Smooth muscle cell (in vitro differentiated cells): ENCODE measurements around the gene ADAMTS19. TPM values are rescaled to one million over a fixed set of nuclear protein-coding genes. Genes with fewer than 3 reads are reported as not detected.

ENCODE experiments used
- DNase-seq: peaks from one replicate; lab custom pipeline; 2025; ENCODE audit not compliant: unreplicated experiment; lab: John Stamatoyannopoulos, UW
- H2AFZ ChIP-seq: fragments of 200-600 bp; sonication (generic); 2 replicates; pipeline ENCODE4 v1.6.0; 2016; ENCODE audit warnings: antibody characterized with exemption, low read depth, mild to moderate bottlenecking
- H3F3A ChIP-seq: fragments of 200-600 bp; sonication (generic); 2 replicates; pipeline ENCODE4 v1.6.0; 2017; ENCODE audit warnings: antibody characterized with exemption, low read depth
- H3K27ac ChIP-seq: fragments of 200-600 bp; sonication (generic); 2 replicates; pipeline ENCODE4 v1.5.1; 2016; ENCODE audit warnings: low read depth, mild to moderate bottlenecking
- H3K27me3 ChIP-seq: fragments of 200-600 bp; sonication (generic); 2 replicates; pipeline ENCODE4 v1.6.1; 2016; ENCODE audit warnings: low read depth, mild to moderate bottlenecking
- H3K36me3 ChIP-seq: fragments of 200-600 bp; sonication (generic); 2 replicates; pipeline ENCODE4 v1.5.1; 2016; ENCODE audit warnings: low read depth
- H3K4me1 ChIP-seq: fragments of 200-600 bp; sonication (generic); 2 replicates; pipeline ENCODE4 v1.5.1; 2016; ENCODE audit warnings: low read depth
- H3K4me2 ChIP-seq: fragments of 200-600 bp; sonication (generic); 2 replicates; pipeline ENCODE4 v1.6.0; 2016; ENCODE audit warnings: mild to moderate bottlenecking
- H3K4me3 ChIP-seq: fragments of 200-600 bp; sonication (generic); 2 replicates; pipeline ENCODE4 v1.5.1; 2016; ENCODE audit warnings: mild to moderate bottlenecking
- H3K79me2 ChIP-seq: fragments of 200-600 bp; sonication (generic); 2 replicates; pipeline ENCODE4 v1.6.0; 2016; ENCODE audit warnings: low read depth, mild to moderate bottlenecking
- H3K9ac ChIP-seq: fragments of 200-600 bp; sonication (generic); 2 replicates; pipeline ENCODE4 v1.6.0; 2016; ENCODE audit warnings: low read depth
- H3K9me3 ChIP-seq: fragments of 200-600 bp; sonication (generic); replicated peaks from 2 replicates; pipeline ENCODE4 v1.5.1; 2016; ENCODE audit warnings: low read depth
- H4K20me1 ChIP-seq: fragments of 200-600 bp; sonication (generic); 2 replicates; pipeline ENCODE4 v1.6.0; 2016; ENCODE audit warnings: low read depth
- CTCF ChIP-seq: fragments of 200-600 bp; sonication (generic); IDR thresholded peaks from 2 replicates; pipeline ENCODE4 v1.5.1; 2017; ENCODE audit warnings: borderline replicate concordance, mild to moderate bottlenecking, antibody characterized with exemption; ENCODE audit not compliant: insufficient read depth, poor library complexity, severe bottlenecking
- WGBS: methylation state at CpG from one replicate; pipeline ENCODE4 v1.1.7; 2016; ENCODE audit warnings: low lambda C conversion rate; 5-methylcytosine and 5-hydroxymethylcytosine counted together
- polyA plus RNA-seq: library from polyadenylated mRNA; unstranded; fragments of >200 nt; fragmentation: Nextera tagmentation; extraction: Ambion mirVana; gene quantifications from 2 replicates; pipeline ENCODE4 v1.2.1, GENCODE V29; 2016
- total RNA-seq: library from RNA; depleted of rRNA; stranded (reverse); fragments of >200 nt; gene quantifications from 2 replicates; pipeline ENCODE4 v1.2.3, GENCODE V29; 2014

The ADAMTS19 gene
- total RNA-seq (4.9 and 10.4 TPM in 2 replicates), polyA plus RNA-seq (4.5 and 6.3 TPM in 2 replicates)

GRCh38 chr5:129459777-129460671 is at the start of gene ADAMTS19:
Gene ADAMTS19 (plus strand): TSS chr5:129460298. CDS start chr5:129460392, 94 bp downstream.
- DNase-seq: peak; percentile 64
- Histone ChIP-seq H2AFZ (peak within 1 kb of the TSS; percentile 97), H3K9me3 (no peaks in the 10 kb centered on the region), H3K36me3 (no peaks in the 10 kb centered on the region), H3F3A (no peaks in the 10 kb centered on the region), H3K27ac (no peak within 1 kb of the TSS), H4K20me1 (no peaks in the 10 kb centered on the region), H3K79me2 (peaks cover 21% of the 10 kb centered on the region), H3K27me3 (peaks cover 6% of the 10 kb centered on the region), H3K4me2 (peak within 1 kb of the TSS; percentile 91), H3K9ac (peak within 1 kb of the TSS; percentile 23), H3K4me3 (peak within 1 kb of the TSS; percentile 78), H3K4me1 (peaks cover 5% of the 10 kb centered on the region)
- TF ChIP-seq CTCF: no peak
- under 1% methylated on average over 63 of the region's 75 CpGs for WGBS

- Histone ChIP-seq H3K27ac (no peak overlapping the region), H2AFZ (peak overlapping the region; percentile 21), H3K9me3 (no peaks in the 10 kb centered on the region), H3F3A (peaks cover 13% of the 10 kb centered on the region), H3K36me3 (no peaks in the 10 kb centered on the region), H3K79me2 (no peaks in the 10 kb centered on the region), H3K4me3 (no peak overlapping the region), H4K20me1 (no peaks in the 10 kb centered on the region), H3K4me1 (peaks cover 15% of the 10 kb centered on the region), H3K27me3 (no peaks in the 10 kb centered on the region), H3K4me2 (no peak overlapping the region), H3K9ac (no peak overlapping the region)
- TF ChIP-seq CTCF: no peak
- DNase-seq: no peak
- 20% methylated on average over 5 of the region's 5 CpGs for WGBS
Observed at GRCh38 chr5:129410488-129410887, 49.6 kb upstream of the ADAMTS19 start.

GRCh38 chr5:129412721-129413120 is 47.4 kb upstream of the ADAMTS19 start:
- H3K4me2 ChIP-seq: no peak overlapping the region
- H3K9ac ChIP-seq: no peak overlapping the region
- DNase-seq: no peak
- peaks cover 9% of the 10 kb centered on the region for H3K9me3 ChIP-seq
- H3K79me2 ChIP-seq: no peaks in the 10 kb centered on the region
- H3K36me3 ChIP-seq: no peaks in the 10 kb centered on the region
- no peak overlapping the region for H2AFZ ChIP-seq
- TF ChIP-seq CTCF: no peak
- no peaks in the 10 kb centered on the region for H3K27me3 ChIP-seq
- H3K27ac ChIP-seq: peak overlapping the region; percentile 6
- H3F3A ChIP-seq: peaks cover 3% of the 10 kb centered on the region
- WGBS: 22% methylated on average over 2 of the region's 2 CpGs
- H3K4me3 ChIP-seq: no peak overlapping the region
- no peaks in the 10 kb centered on the region for H4K20me1 ChIP-seq
- peaks cover 10% of the 10 kb centered on the region for H3K4me1 ChIP-seq
